Measurements from ENCODE around the gene PPFIBP2.

Gene PPFIBP2

DNA sequence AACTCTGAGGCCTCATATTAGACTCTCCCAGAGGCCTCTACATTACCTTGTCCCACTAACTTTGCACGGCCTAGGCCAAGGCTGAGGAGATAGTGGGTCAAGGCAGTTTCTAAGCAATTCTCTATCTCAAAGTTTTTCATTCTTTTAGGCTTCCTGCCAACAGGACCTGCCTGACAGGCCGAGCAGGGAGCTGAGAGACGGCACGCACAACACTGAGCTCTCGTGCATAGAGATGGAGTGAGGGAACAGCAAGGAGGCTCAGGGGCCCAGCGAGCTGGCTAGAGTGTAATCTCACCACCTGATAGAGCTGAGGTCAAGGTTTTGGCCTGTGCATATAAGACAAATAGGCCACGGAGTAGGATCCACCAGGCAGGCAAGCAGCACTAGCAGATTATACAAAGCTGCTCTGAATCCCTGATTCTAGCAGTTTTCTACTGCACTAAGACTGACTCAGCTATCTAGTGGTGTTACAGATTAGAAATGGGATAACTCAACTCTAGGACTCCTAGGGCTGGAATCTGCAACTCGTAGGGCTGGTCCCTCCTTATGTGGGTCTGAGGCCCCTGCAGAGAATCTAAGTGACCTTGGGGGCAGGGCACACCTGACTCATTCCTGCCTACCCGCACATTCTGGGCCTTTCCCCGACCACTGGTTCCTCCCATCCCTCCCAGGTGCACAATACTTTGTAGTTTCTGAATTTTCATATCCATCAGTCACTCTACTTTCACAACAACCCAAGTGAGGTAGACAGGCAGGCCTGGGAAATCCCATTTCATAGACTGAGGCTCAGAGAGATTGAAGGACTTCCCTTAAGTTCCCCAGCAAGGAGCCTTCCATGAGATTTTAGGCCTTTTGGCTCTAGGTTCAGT lies 157.8 kb downstream of the PPFIBP2 start:
- H3K27ac ChIP-seq, result no peak overlapping the region
- TF ChIP-seq, protein P1, sequence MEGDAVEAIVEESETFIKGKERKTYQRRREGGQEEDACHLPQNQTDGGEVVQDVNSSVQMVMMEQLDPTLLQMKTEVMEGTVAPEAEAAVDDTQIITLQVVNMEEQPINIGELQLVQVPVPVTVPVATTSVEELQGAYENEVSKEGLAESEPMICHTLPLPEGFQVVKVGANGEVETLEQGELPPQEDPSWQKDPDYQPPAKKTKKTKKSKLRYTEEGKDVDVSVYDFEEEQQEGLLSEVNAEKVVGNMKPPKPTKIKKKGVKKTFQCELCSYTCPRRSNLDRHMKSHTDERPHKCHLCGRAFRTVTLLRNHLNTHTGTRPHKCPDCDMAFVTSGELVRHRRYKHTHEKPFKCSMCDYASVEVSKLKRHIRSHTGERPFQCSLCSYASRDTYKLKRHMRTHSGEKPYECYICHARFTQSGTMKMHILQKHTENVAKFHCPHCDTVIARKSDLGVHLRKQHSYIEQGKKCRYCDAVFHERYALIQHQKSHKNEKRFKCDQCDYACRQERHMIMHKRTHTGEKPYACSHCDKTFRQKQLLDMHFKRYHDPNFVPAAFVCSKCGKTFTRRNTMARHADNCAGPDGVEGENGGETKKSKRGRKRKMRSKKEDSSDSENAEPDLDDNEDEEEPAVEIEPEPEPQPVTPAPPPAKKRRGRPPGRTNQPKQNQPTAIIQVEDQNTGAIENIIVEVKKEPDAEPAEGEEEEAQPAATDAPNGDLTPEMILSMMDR (conservative IDR thresholded peaks at IDR 0.05; ENCODE audit: low read depth), result no peak
- no peak for DNase-seq (ENCODE audit: low spot score)
- POLR2A ChIA-PET (ENCODE audit: low non-redundant PET), result no interaction called here
- CTCF ChIA-PET, result interaction anchor here (0.6 to 1.0 kb wide), 2 partner anchors 15 to 107 kb away, joined by 3 to 4 read pairs; no protein-coding TSS in a partner anchor

GRCh38 chr11:7672276-7672959 lies 158.6 kb downstream of the PPFIBP2 start:
- H3K27ac ChIP-seq, result no peak overlapping the region
- TF ChIP-seq, protein P1 (conservative IDR thresholded peaks at IDR 0.05; ENCODE audit: low read depth), result no peak
- CTCF ChIA-PET, result interaction anchor here (1.3 to 1.5 kb wide), 2 partner anchors 7 to 101 kb away, joined by 3 to 6 read pairs; no protein-coding TSS in a partner anchor
- POLR2A ChIA-PET (ENCODE audit: low non-redundant PET), result no interaction called here
- DNase-seq (ENCODE audit: low spot score), result no peak

- no peak within 1 kb of the TSS for H3K27ac ChIP-seq
- peak; percentile 51 for DNase-seq (ENCODE audit: low spot score)
- POLR2A ChIA-PET (ENCODE audit: low non-redundant PET), result no interaction called here
- TF ChIP-seq, protein P1 (conservative IDR thresholded peaks at IDR 0.05; ENCODE audit: low read depth), result no peak
- CTCF ChIA-PET, result interaction anchor here (0.6 to 1.5 kb wide), 3 partner anchors 8 to 101 kb away, joined by 3 to 6 read pairs (median 5); no protein-coding TSS in a partner anchor
Measured at GRCh38 chr11:7672960-7673723, 159.3 kb downstream of the PPFIBP2 start, which contains the start of gene CYB5R2. CYB5R2 (minus strand) TSS chr11:7673500; CDS start chr11:7672825, 675 bp downstream.

DNA sequence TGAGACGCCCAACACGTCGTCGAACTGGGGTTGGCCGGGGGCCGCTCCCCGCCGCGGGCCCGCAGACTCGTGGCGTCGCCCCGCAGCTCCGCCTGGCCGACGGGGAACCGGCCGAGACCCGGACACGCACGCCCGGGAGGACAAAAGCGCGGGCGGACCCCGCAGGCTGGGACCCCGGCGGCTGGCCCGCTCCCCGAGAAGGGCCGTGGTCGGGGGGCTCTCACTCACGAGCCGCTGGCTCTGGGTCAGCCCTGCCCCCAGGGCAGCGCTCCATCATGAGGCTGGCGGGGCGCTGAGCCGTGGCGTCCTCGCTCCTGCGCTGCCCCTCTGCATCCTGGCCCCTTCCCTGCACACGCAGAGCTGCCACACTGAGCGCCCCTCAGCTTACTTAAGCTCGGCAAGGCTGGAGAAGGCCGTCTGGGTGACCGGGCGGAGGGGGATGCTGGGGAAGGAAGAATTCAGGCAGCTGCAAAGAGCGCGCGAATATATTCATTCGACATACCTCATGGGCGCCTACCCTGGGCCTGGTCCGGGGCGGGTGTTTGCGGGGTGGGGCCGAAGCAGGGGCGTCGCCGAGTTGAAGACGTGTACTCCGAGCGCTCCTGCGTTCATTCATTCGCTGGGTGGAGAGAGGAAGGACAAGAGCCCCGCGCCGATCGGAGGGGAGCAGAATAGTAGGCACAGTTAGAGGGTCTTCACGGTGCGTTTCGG lies 160.1 kb downstream of the PPFIBP2 start:
- H3K27ac ChIP-seq, result no peak overlapping the region
- TF ChIP-seq, protein P1 (conservative IDR thresholded peaks at IDR 0.05; ENCODE audit: low read depth), result no peak
- CTCF ChIA-PET, result interaction anchor here (0.6 to 1.5 kb wide), 3 partner anchors 9 to 102 kb away, joined by 3 to 6 read pairs (median 5); no protein-coding TSS in a partner anchor
- POLR2A ChIA-PET (ENCODE audit: low non-redundant PET), result no interaction called here
- no peak for DNase-seq (ENCODE audit: low spot score)

DNA sequence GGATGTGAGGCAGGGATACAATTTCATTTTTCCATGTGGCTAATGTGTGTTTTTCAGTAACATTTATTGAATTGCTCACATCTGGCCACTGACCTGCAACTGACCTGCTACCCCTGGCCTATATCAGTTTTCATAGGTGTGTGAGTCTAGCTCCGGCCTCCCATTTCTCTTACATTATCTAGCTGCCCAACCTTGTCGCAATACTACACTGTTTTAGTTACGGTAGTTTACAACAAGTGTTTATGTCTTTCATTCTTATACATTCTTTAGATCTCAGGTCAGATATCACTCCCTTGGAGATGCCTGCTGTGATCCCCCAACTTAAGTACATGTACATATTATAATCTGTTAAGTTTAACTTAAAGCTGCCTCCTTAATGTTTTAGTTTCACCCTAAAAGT lies 161.8 kb downstream of the PPFIBP2 start:
- POLR2A ChIA-PET (ENCODE audit: low non-redundant PET), result no interaction called here
- CTCF ChIA-PET, result no interaction called here
- DNase-seq (ENCODE audit: low spot score), result no peak
- TF ChIP-seq, protein P1 (conservative IDR thresholded peaks at IDR 0.05; ENCODE audit: low read depth), result no peak
- H3K27ac ChIP-seq, result no peak overlapping the region

Measured in RWPE1 (cell line).